Fibroblast of pulmonary artery (primary cell): ENCODE data around the gene POGLUT3.

Experiments
- DNase-seq: peaks from one replicate; pipeline ENCODE4 v3.0.0-alpha.2; 2010; ENCODE audit warnings: low read depth
- H3K4me3 ChIP-seq: replicated peaks from 2 replicates; pipeline ENCODE4 v1.5.1; 2011; ENCODE audit warnings: low read depth, mild to moderate bottlenecking, control low read depth, low read length, moderate library complexity
- TF ChIP-seq, protein P1 (sequence below): IDR thresholded peaks from 2 replicates; pipeline ENCODE4 v1.5.1; 2011; ENCODE audit warnings: mild to moderate bottlenecking, control low read depth, low read length, inconsistent platforms; ENCODE audit errors: missing control alignments

POGLUT3 gene

GRCh38 chr11:108472681-108473080 lies 25.5 kb downstream of the POGLUT3 start:
- no peak overlapping the region for H3K4me3 ChIP-seq
- DNase-seq = no peak
- TF ChIP-seq, protein P1, sequence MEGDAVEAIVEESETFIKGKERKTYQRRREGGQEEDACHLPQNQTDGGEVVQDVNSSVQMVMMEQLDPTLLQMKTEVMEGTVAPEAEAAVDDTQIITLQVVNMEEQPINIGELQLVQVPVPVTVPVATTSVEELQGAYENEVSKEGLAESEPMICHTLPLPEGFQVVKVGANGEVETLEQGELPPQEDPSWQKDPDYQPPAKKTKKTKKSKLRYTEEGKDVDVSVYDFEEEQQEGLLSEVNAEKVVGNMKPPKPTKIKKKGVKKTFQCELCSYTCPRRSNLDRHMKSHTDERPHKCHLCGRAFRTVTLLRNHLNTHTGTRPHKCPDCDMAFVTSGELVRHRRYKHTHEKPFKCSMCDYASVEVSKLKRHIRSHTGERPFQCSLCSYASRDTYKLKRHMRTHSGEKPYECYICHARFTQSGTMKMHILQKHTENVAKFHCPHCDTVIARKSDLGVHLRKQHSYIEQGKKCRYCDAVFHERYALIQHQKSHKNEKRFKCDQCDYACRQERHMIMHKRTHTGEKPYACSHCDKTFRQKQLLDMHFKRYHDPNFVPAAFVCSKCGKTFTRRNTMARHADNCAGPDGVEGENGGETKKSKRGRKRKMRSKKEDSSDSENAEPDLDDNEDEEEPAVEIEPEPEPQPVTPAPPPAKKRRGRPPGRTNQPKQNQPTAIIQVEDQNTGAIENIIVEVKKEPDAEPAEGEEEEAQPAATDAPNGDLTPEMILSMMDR = no peak

DNA sequence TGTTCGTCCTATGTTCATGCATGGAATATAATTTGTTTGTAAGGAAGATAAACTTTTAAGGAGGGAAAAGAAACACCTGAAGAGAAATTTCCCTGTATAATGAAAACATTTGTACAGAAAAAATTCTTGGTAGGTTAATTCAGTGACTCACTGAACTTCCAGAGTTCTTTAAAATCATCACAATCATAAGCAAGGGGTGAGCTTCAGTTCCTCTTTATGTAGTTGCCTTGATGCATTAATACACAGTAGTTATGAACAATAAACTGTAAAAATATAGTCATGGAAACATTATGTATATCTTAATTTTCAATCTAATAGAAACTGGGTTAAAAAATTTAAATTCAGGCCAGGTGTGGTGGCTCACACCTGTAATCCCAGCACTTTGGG lies 29.7 kb downstream of the POGLUT3 start:
- no peak for DNase-seq
- TF ChIP-seq, protein P1 = no peak
- no peak overlapping the region for H3K4me3 ChIP-seq

- H3K4me3 ChIP-seq = peak within 1 kb of the TSS; percentile 61
- TF ChIP-seq, protein P1 = no peak
- peak; percentile 98 for DNase-seq
Measured at GRCh38 chr11:108467091-108467823, 30.9 kb downstream of the POGLUT3 start, which contains the start of gene C11orf65. C11orf65 (minus strand) TSS chr11:108467529; CDS start chr11:108461559, 5,970 bp downstream.

DNA sequence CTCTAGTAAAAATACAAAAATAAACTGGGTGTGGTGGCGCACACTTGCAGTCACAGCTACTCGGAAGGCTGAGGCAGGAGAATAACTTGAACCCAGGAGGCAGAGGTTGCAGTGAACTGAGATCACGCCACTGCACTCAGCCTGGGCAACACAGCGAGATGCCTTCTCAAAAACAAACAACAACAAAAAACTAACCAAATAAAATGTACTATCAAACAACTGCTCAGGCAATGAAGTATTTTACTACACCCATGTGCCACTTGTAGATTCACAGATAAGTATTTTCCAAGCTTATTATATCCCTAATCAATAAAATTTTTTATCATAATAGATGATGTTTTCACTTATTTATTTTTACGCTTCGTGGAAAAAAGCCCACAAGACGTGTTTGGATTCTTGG lies 31.8 kb downstream of the POGLUT3 start:
- DNase-seq = no peak
- H3K4me3 ChIP-seq = peak overlapping the region; percentile 61
- TF ChIP-seq, protein P1 = no peak

DNA sequence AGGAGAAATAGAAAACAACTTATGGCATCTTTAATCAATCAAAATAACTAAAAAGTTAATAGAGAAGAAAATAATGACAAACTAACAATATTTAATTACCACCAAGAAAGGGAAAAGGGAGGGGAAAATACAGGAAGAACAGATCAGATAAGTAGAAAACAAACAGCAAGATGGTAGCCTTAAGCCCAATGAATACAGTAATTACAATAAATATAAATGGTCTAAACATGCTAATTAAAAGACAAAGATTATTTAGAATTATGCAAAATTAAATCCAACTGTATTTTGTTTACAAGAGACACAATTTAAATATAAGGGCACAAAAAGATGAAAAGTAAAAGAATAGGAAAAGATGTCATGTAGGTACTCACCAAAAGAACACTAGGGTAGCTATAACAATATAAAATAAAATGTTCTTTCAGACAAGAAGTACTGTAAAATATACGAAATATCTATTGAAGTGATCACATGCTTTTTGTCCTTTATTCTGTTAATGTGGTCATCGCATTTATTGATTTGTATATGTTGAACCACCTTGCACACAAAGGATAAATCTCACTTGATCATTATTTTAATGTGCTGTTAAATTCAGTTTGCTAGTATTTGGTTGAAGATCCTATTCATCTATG lies 44.9 kb downstream of the POGLUT3 start:
- TF ChIP-seq, protein P1 = no peak
- H3K4me3 ChIP-seq = no peak overlapping the region
- no peak for DNase-seq
